DMS53 treated with DMSO at 0.1 percent for 48 hours (cell line): ENCODE results near the gene FBXL19.
A peak's percentile ranks its signal among the peaks of the same experiment; 100 is the strongest.

ENCODE experiments used
- DNase-seq: peaks from one replicate; lab custom pipeline; 2025; ENCODE audit not compliant: unreplicated experiment; lab: John Stamatoyannopoulos, UW

Gene FBXL19

GRCh38 chr16:30985401-30986128 is 62.2 kb downstream of the FBXL19 start:
- peak; percentile 64 for DNase-seq

- DNase-seq: no peak
Measured at GRCh38 chr16:30986129-30986991, 63.0 kb downstream of the FBXL19 start.

- no peak for DNase-seq
Measured at GRCh38 chr16:30987581-30988190, 64.3 kb downstream of the FBXL19 start.

DNA sequence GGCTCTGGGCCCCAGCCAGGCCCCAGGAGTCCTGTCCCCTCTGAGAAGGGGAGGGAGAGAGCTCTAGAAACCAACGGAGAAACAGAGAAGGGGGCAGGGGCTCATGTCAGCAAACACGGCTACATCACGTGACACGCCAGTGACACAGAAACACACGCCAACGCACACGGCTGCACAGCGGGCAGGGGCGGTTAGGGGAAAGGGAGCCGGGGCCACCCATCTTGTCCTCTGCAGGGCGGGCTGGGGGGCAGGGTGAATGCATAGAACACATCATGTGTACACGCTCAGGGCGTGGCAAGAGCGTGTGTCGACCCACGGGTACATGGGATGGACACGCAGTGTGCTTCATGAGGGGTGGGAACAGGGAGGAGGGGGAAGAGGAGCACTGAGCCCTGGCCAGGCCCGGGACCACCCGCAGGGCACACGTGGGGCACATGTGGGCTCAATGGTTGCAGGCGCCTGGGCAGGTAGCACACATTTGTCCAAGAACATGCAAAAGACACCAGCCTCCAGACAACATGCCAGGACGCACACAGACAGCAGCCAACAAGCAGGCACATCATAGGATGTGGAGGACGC is 66.2 kb downstream of the FBXL19 start:
- DNase-seq: no peak

DNA sequence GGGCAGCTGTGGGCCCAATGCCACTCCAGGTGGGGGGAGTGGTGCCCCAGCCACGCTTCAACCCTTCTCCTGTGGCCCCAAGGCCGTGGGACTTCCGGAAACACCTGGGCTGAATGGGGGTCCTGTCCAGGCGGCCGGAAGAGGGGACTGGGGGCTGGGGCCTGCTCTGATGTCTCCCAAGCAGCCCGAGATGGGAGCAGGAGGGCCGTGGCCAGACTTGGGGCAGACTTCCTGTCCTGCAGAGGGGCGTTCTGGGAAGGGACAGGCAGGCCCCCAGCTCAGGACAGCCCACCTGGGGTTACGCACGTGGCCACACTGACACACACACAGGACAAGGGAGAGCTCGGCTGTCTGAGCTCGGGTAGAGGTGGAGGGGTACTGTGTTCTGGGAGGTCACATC is 66.7 kb downstream of the FBXL19 start:
- DNase-seq: no peak

GRCh38 chr16:30991052-30991451 is 67.7 kb downstream of the FBXL19 start:
- no peak for DNase-seq

DNA sequence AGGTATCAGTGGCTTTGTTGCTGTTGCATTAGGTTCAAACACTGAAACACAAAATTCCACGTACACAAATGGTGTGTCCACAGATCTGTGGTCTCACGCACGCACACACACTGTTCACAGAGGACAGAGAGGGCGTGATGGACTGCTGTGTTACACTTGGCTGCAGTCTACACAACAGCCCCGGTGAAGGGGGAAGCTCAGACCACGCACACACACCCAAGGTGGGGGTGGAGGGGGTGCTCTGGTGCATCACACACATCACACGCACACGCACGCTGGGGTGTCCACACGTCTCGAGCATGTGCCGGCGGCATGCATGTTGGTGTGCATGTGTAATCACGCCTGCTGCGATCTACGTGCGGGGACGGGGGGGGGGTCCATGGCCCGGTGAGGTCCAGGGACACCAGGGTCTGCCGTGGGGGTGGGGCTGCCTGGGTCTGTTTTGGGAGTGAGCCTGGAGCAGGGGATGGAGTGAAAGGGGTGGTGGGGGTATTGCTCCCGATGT is 69.0 kb downstream of the FBXL19 start:
- DNase-seq: no peak

GRCh38 chr16:30992931-30993816 is 69.8 kb downstream of the FBXL19 start:
- no peak for DNase-seq

DNA sequence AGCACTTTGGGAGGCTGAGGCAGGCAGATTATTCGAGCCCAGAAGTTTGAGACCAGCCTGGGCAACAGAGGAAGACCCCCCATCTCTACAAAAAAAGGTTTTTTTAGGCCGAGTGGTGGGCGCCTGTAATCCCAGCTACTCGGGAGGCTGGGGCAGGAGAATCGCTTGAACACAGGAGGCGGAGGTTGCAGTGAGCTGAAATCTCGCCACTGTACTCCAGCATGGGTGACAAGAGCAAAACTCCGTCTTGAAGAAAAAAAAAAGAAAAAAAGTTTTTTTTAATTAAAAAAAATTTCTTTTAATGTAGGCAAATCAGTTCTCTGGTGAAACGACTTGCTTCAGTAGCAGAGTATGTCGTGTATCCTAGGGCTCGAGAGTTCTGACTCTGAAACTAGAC is 72.6 kb downstream of the FBXL19 start:
- DNase-seq: no peak

DNA sequence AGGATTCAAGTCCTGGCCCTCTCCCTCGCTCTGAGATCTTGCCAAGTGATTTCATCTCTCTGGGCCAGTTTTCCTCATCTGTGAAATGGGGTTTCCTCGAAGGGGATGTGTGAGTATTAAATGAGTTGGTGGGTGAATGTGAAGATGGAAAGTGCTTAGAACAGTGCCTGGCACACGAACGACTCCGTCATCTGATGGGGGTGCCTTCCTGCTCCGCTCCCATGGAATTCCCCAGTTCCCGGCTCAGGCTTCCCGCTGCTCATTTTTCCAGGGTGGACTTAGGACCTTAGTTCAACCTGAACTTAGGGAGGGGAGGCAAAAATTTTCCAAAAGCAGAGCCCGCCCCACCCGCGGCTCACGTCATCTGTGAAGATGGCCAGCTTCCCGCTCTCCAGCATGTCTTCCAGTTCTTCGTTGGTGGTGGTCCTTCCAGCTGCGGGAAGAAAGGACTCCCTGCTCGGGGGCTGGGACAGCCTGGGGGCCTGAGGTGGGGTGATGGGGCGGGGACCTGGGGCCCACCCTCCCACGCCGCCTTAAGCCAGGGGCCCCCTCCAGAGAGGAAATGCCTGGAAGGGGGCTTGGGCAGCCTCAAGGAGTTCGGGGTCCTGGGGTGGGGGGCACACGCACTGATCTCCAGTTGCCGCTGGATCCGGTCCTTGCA is 73.1 kb downstream of the FBXL19 start:
- DNase-seq: no peak

DNA sequence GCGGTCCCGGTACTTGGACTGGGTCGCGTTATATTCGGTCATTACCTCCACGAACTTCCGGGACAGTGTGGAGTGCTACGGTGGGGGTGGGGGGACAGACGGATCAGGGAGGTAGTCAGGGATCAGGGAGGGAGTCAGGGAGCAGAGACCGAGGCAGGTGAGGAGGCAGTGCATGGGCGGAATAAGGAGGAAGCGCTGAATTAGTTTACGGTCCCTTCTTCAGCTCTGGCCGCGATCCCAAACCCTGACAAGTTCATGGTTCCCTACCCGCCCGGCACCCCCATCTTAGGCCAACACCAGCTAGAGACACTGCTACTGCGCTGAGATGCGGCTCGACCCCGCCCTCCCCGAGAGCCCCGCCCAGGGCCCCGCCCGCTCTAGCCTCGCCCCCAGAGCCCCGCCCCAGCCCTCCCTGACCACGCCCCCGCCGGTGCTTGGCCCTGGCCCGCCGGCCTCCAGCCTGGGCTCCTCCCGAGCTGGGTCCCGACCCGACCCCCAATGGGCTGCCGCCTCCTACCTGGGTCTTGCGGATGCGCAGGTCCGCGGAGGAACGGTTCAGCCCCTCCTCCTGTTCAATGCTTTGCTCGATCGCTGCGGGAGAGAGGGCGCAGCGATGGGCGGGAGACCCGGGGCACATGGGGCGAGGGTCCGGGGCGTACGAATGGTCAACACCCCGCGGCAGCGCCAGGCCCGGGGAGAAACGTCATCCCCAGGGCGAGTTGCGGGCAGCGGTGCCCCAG is 73.8 kb downstream of the FBXL19 start:
- no peak for DNase-seq

DNA sequence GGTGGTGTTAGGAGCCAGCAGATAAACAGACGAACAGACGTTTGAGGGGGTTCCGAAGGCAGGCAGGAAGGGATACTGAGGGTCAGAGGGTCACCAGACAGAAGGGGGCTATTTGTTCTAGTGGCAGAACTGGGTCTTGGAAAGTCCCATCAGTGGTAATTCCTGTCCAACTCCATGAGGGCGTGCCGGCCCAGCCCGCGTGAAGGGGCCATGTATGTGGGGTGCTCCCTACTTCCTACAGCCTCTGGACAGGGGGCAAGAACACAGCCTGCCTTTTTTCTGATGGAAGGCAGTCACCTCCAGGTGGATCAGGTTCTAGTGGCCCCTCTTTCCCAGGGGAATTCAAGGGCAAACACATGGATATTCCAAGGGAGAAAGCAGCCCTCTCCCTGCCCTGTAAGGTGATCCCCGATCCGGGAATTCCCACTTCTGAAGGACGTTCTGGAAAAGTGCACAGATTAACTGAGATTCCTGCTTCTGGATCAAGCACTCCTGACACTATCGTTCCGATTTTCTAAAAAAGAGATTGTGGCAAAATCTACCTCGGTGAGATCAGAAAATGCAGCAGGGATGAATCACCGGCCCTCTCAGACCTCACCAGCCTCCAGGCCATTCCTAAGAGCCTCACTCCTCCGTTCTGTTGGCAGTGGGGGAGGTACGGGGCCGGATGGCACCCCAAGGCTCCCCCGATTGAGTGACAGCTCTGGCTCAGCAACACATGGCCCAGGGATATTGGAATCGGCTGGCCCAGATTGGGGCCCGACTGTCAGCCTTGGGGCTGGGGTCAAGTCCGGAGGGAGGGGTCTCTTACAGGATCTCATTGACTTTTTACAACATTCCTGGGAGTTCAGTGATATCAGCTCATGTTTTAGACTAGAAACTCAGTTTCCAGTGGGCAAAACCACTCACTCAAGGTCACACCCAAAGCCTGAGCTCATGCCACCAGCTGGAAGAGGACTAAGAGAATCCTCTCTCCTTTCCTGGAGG is 74.6 kb downstream of the FBXL19 start:
- no peak for DNase-seq
